HepG2 (cell line): ENCODE results near the gene TCF3. TPM values are rescaled to one million over a fixed set of nuclear protein-coding genes. Genes with fewer than 3 reads are reported as not detected.

Experiments used
- ATAC-seq: fragments of 200-7000 bp; cut with Tn5 transposase; 3 replicates; pipeline ENCODE4 v1.9.1; 2020; ENCODE audit warnings: mild to moderate bottlenecking, moderate library complexity
- BruUV-seq: library from RNA; stranded (reverse); fragments of 400-500 nt; replicated peaks from 2 replicates; lab custom pipeline; 2021; lab: Mats Ljungman, UMichigan
- CTCF ChIA-PET: fragments of 300-600 bp; formaldehyde crosslinking; extraction: SDS; loops from one replicate; lab custom pipeline; 2021; ENCODE audit warnings: low total read pairs, inconsistent platforms, low intra/inter-chr PET ratio; lab: Yijun Ruan, JAX
- POLR2A ChIA-PET: fragments of 350-600 bp; sonication (Branson Sonifier 250); formaldehyde crosslinking; loops from one replicate; lab custom pipeline; 2020; ENCODE audit warnings: antibody characterized with exemption, inconsistent platforms; lab: Yijun Ruan, JAX
- DNase-seq: peaks from one replicate; pipeline ENCODE4 v3.0.0-alpha.2; 2015; ENCODE audit warnings: low spot score
- FAIRE-seq: peaks from 3 replicates; lab custom pipeline; 2011; peaks lifted over from hg19 to GRCh38; lab: Jason Lieb, UNC
- H2AFZ ChIP-seq: one replicate; pipeline ENCODE4 v1.6.1; 2011; ENCODE audit warnings: low read length, inconsistent platforms
- H3K27ac ChIP-seq: fragments of 300-600 bp; 3 replicates; pipeline ENCODE4 v1.8.0; 2011; ENCODE audit warnings: mixed run types, mild to moderate bottlenecking, mixed read lengths, low read length, inconsistent platforms; ENCODE audit not compliant: insufficient read depth; ENCODE audit errors: extremely low read length
- H3K27me3 ChIP-seq, 2 experiments: fragments of 200-600 bp in 1 of 2; 2 replicates in 1 of 2; 3 replicates in 1 of 2; pipeline versions ENCODE4 v1.6.0 to v1.8.0; 2011; ENCODE audit warnings: low read length in 2 of 2, mild to moderate bottlenecking in 2 of 2, moderate library complexity in 2 of 2, inconsistent platforms in 1 of 2; ENCODE audit not compliant: insufficient read depth in 2 of 2, control insufficient read depth in 1 of 2
- H3K36me3 ChIP-seq, 2 experiments: fragments of 200-600 bp in 1 of 2; replicated peaks in 1 of 2; 2 replicates in 1 of 2; 3 replicates in 1 of 2; pipeline versions ENCODE4 v1.5.1 to v1.8.0; 2011; ENCODE audit warnings: low read length in 2 of 2, inconsistent platforms in 1 of 2; ENCODE audit not compliant: insufficient read depth in 2 of 2, control insufficient read depth in 1 of 2
- H3K4me1 ChIP-seq: 2 replicates; pipeline ENCODE4 v1.5.1; 2012; ENCODE audit warnings: low read length, inconsistent platforms; ENCODE audit not compliant: insufficient read depth
- H3K4me2 ChIP-seq: 2 replicates; pipeline ENCODE4 v1.6.0; 2011; ENCODE audit warnings: low read depth, low read length, inconsistent platforms
- H3K4me3 ChIP-seq, 3 experiments: fragments of 200-600 bp in 1 of 3; sonication (generic), shearing (Covaris generic) in 1 of 3; replicated peaks in 1 of 3; 2 replicates each; pipeline ENCODE4 v1.5.1; 2011 to 2016; ENCODE audit warnings: low read length in 3 of 3, inconsistent platforms in 2 of 3, low read depth in 2 of 3, mild to moderate bottlenecking in 2 of 3, control low read depth in 1 of 3, mixed read lengths in 1 of 3; ENCODE audit not compliant: insufficient read depth in 1 of 3
- H3K79me2 ChIP-seq: one replicate; pipeline ENCODE4 v1.6.1; 2011; ENCODE audit warnings: low read length, inconsistent platforms; ENCODE audit not compliant: insufficient read depth
- H3K9ac ChIP-seq: 2 replicates; pipeline ENCODE4 v1.6.0; 2011; ENCODE audit warnings: mild to moderate bottlenecking, low read depth, low read length, inconsistent platforms; ENCODE audit not compliant: insufficient read depth
- H3K9me3 ChIP-seq: 2 replicates; pipeline ENCODE4 v1.5.1; 2012; ENCODE audit warnings: mild to moderate bottlenecking, low read length
- H4K20me1 ChIP-seq: 2 replicates; pipeline ENCODE4 v1.6.0; 2011; ENCODE audit warnings: inconsistent platforms, mild to moderate bottlenecking, low read length, moderate library complexity; ENCODE audit not compliant: insufficient read depth
- EP300 ChIP-seq, 3 experiments: sonication (generic) in 1 of 3; formaldehyde crosslinking in 1 of 3; IDR thresholded peaks; 2 replicates each; pipeline versions ENCODE4 v1.5.1 to v1.6.1; 2011 to 2020; ENCODE audit warnings: low read depth in 2 of 3, low read length in 2 of 3, borderline replicate concordance in 1 of 3, improper control_type of control experiment in 1 of 3, mild to moderate bottlenecking in 1 of 3, missing genetic modification reagents in 1 of 3, moderate library complexity in 1 of 3
- HOXA3 ChIP-seq: sonication (generic); formaldehyde crosslinking; IDR thresholded peaks from 2 replicates; pipeline ENCODE4 v1.5.0; 2020; ENCODE audit warnings: missing genetic modification reagents
- MAF1 ChIP-seq: sonication (generic); formaldehyde crosslinking; IDR thresholded peaks from 2 replicates; pipeline ENCODE4 v1.5.0; 2020; ENCODE audit warnings: missing genetic modification reagents, borderline replicate concordance
- MBD4 ChIP-seq: IDR thresholded peaks from 2 replicates; pipeline ENCODE4 v1.6.1; 2012; ENCODE audit warnings: low read length, inconsistent platforms, borderline replicate concordance
- MXD1 ChIP-seq: sonication (generic); formaldehyde crosslinking; IDR thresholded peaks from 2 replicates; pipeline ENCODE4 v1.4.0; 2020; ENCODE audit warnings: mild to moderate bottlenecking, missing genetic modification reagents
- PHB2 ChIP-seq: fragments of 450-650 bp; IDR thresholded peaks from 2 replicates; pipeline ENCODE4 v1.6.1; 2018; ENCODE audit not compliant: partially characterized antibody
- RCOR2 ChIP-seq: IDR thresholded peaks from 2 replicates; pipeline ENCODE4 v1.6.1; 2016; ENCODE audit warnings: missing biosample characterization, missing genetic modification reagents
- TCF7 ChIP-seq: sonication (generic); IDR thresholded peaks from 2 replicates; pipeline ENCODE4 v1.6.1; 2016; ENCODE audit warnings: antibody characterized with exemption, low read depth
- ZNF850 ChIP-seq: sonication (generic); formaldehyde crosslinking; conservative IDR thresholded peaks from 2 replicates; pipeline ENCODE4 v1.9.0; 2021; ENCODE audit warnings: mild to moderate bottlenecking, missing genetic modification reagents
- WGBS: methylation state at CpG from one replicate; pipeline ENCODE4 v1.1.6; 2017; ENCODE audit warnings: low lambda C conversion rate; 5-methylcytosine and 5-hydroxymethylcytosine counted together
- in situ Hi-C: cut with HindIII; loops from 2 replicates; pipeline ENCODE4 v1.10.0; 2017; ENCODE audit warnings: low pct_unique_long_range_greater_than_20kb; ENCODE audit not compliant: extremely low pct_ligation_motif_present
- intact Hi-C: fragments of 100-400 bp; cut with micrococcal nuclease; formaldehyde crosslinking; loops from one replicate; pipeline ENCODE4 v1.10.0; 2022; ENCODE audit not compliant: unreplicated experiment
- polyA plus RNA-seq, 8 experiments: library from polyadenylated mRNA; depleted of rRNA in 3 of 8; stranded (reverse) in 7 of 8; unstranded in 1 of 8; fragments of >200 nt; fragmentation: Illumina TruSeq in 4 of 8; extraction: Trizol in 4 of 8; gene quantifications; 2 replicates each; pipeline versions ENCODE4 v1.2.1 to v1.2.3, GENCODE V29; 2011 to 2016; ENCODE audit warnings: low read depth in 4 of 8, missing spikeins in 1 of 8, mixed read lengths in 1 of 8; ENCODE audit not compliant: insufficient read depth in 1 of 8
- total RNA-seq, 5 experiments: library from RNA; depleted of rRNA; stranded (reverse); fragments of >200 nt; fragmentation: Illumina TruSeq; extraction: Trizol; gene quantifications; 2 replicates each; pipeline ENCODE4 v1.2.3, GENCODE V29; 2016; ENCODE audit warnings: low read depth in 1 of 5

The TCF3 gene
- total and polyA plus RNA-seq, 2 of the 13 experiments (the other 11 are each of a cell fraction or from before 2014, with no cell fraction given): 51.4 to 53.2 TPM

GRCh38 chr19:1680976-1681375 is 28.6 kb upstream of the TCF3 start (continued):
- TF ChIP-seq MXD1 (CRISPR knock-in tag): no peak
- TF ChIP-seq EP300 (IDR thresholded peaks at IDR 0.05; ENCODE audit: low read depth in 2 of 2, low read length in 2 of 2): no peak
- TF ChIP-seq EP300 (CRISPR knock-in tag; IDR thresholded peaks at IDR 0.05; ENCODE audit: borderline replicate concordance): no peak
- TF ChIP-seq MAF1: no peak
- TF ChIP-seq TCF7: no peak

GRCh38 chr19:1678073-1678472 is 25.7 kb upstream of the TCF3 start:
- ATAC-seq: no peak
- FAIRE-seq: no peak
- H3K4me1 ChIP-seq: peaks cover 5% of the 10 kb centered on the region; the same call in 1 of the 2 replicates
- H3K4me2 ChIP-seq: no peak overlapping the region
- no peak overlapping the region for H3K4me3 ChIP-seq
- intact Hi-C loops (no loop called here), in situ Hi-C loops (no loop called here)
- no peak overlapping the region for H3K9ac ChIP-seq
- no TSS peak for BruUV-seq
- 7% methylated on average over 2 of the region's 2 CpGs for WGBS
- no peaks in the 10 kb centered on the region for H3K36me3 ChIP-seq
- ChIA-PET CTCF (no interaction called here), POLR2A (no interaction called here)
- H3K27me3 ChIP-seq: peaks cover 8 to 58% of the 10 kb centered on the region in 2 experiments
- no peaks in the 10 kb centered on the region for H3K79me2 ChIP-seq
- TF ChIP-seq RCOR2 (CRISPR knock-in tag): no peak
- TF ChIP-seq MBD4: no peak
- TF ChIP-seq PHB2: no peak
- TF ChIP-seq ZNF850: no peak
- no peak for TF ChIP-seq HOXA3 (CRISPR knock-in tag)
- DNase-seq: no peak
- no peaks in the 10 kb centered on the region for H3K9me3 ChIP-seq
- H4K20me1 ChIP-seq: no peaks in the 10 kb centered on the region
- H3K27ac ChIP-seq: no peak overlapping the region
- no peak overlapping the region for H2AFZ ChIP-seq
